H1 (cell line): ENCODE data around the gene PPP2R2D. TPM values are rescaled to one million over a fixed set of nuclear protein-coding genes. Genes with fewer than 3 reads are reported as not detected.

ENCODE experiments used
- CTCF ChIA-PET: fragments of 300-600 bp; sonication (Branson Sonifier 250); formaldehyde crosslinking; loops from one replicate; lab custom pipeline; 2021; ENCODE audit not compliant: partially characterized antibody; lab: Charles Lee
- POLR2A ChIA-PET: fragments of 300-600 bp; sonication (Branson Sonifier 250); formaldehyde crosslinking; loops from one replicate; lab custom pipeline; 2021; ENCODE audit warnings: inconsistent platforms; ENCODE audit not compliant: partially characterized antibody; lab: Charles Lee
- DNase-seq, 2 experiments: peaks; one replicate each; pipeline versions ENCODE4 v3.0.0 to v3.0.0-alpha.2; 2010 to 2022; ENCODE audit warnings: low spot score in 2 of 2, low read depth in 1 of 2, mixed read lengths in 1 of 2
- FAIRE-seq: peaks from 2 replicates; lab custom pipeline; 2011; peaks lifted over from hg19 to GRCh38; lab: Jason Lieb, UNC
- H2AFZ ChIP-seq: 2 replicates; pipeline ENCODE4 v1.8.1; 2012; ENCODE audit warnings: low read length, inconsistent platforms
- H2AK5ac ChIP-seq: 2 replicates; pipeline ENCODE4 v1.6.1; 2013; ENCODE audit warnings: low read depth, low read length
- H2BK120ac ChIP-seq: replicated peaks from 2 replicates; pipeline ENCODE3; 2013; ENCODE audit warnings: low read depth, low read length, inconsistent platforms
- H2BK12ac ChIP-seq: 2 replicates; pipeline ENCODE4 v1.6.1; 2013; ENCODE audit warnings: low read depth, low read length
- H2BK15ac ChIP-seq: 2 replicates; pipeline ENCODE4 v1.6.1; 2013; ENCODE audit warnings: low read length
- H2BK20ac ChIP-seq: 2 replicates; pipeline ENCODE4 v1.6.1; 2013; ENCODE audit warnings: low read length
- H2BK5ac ChIP-seq: 2 replicates; pipeline ENCODE4 v1.6.1; 2013; ENCODE audit warnings: low read depth, low read length
- H3K14ac ChIP-seq: 2 replicates; pipeline ENCODE4 v1.6.1; 2013; ENCODE audit warnings: inconsistent platforms; ENCODE audit not compliant: insufficient read length
- H3K18ac ChIP-seq: 2 replicates; pipeline ENCODE4 v1.6.1; 2013; ENCODE audit warnings: low read length; ENCODE audit errors: extremely low read depth
- H3K23ac ChIP-seq: 2 replicates; pipeline ENCODE4 v1.6.1; 2013; ENCODE audit warnings: inconsistent platforms; ENCODE audit not compliant: insufficient read length
- H3K23me2 ChIP-seq: 2 replicates; pipeline ENCODE4 v1.6.1; 2013; ENCODE audit warnings: low read depth, low read length
- H3K27ac ChIP-seq: 2 replicates; pipeline ENCODE4 v1.6.1; 2011; ENCODE audit warnings: low read depth, low read length, inconsistent platforms
- H3K27me3 ChIP-seq, 4 experiments: replicated peaks in 1 of 4; 1 replicate in 1 of 4; 2 replicates in 3 of 4; pipeline versions ENCODE4 v1.6.1 to v1.8.1; 2011 to 2013; ENCODE audit warnings: low read length in 3 of 4, mild to moderate bottlenecking in 3 of 4, inconsistent platforms in 2 of 4, mixed read lengths in 2 of 4, moderate library complexity in 1 of 4; ENCODE audit not compliant: control insufficient read depth in 3 of 4, insufficient read depth in 3 of 4; ENCODE audit errors: extremely low read depth in 1 of 4
- H3K36me3 ChIP-seq, 4 experiments: 2 replicates each; pipeline versions ENCODE4 v1.6.1 to v1.8.1; 2011 to 2013; ENCODE audit warnings: mild to moderate bottlenecking in 4 of 4, low read length in 3 of 4, moderate library complexity in 2 of 4, control low read depth in 1 of 4, inconsistent platforms in 1 of 4; ENCODE audit not compliant: insufficient read depth in 4 of 4, control insufficient read depth in 2 of 4
- H3K4ac ChIP-seq: replicated peaks from 2 replicates; pipeline ENCODE3; 2013; ENCODE audit warnings: low read length, low read depth, mixed read lengths, inconsistent platforms; ENCODE audit not compliant: insufficient read length
- H3K4me1 ChIP-seq, 4 experiments: replicated peaks in 1 of 4; 1 replicate in 1 of 4; 2 replicates in 3 of 4; pipeline versions ENCODE4 v1.6.1 to v1.8.1; 2011 to 2013; ENCODE audit warnings: low read length in 3 of 4, inconsistent platforms in 2 of 4, mixed read lengths in 1 of 4; ENCODE audit not compliant: insufficient read depth in 4 of 4, control insufficient read depth in 3 of 4
- H3K4me2 ChIP-seq, 2 experiments: 2 replicates each; pipeline versions ENCODE4 v1.6.1 to v1.8.1; 2011 to 2013; ENCODE audit warnings: low read depth in 2 of 2, low read length in 2 of 2, control low read depth in 1 of 2, inconsistent platforms in 1 of 2, mild to moderate bottlenecking in 1 of 2; ENCODE audit not compliant: insufficient read depth in 1 of 2
- H3K4me3 ChIP-seq, 4 experiments: fragments of 200-600, 300-600 bp in 1 of 4; sonication (generic), shearing (Covaris generic), sonication (Bioruptor Twin) in 1 of 4; 2 replicates each; pipeline versions ENCODE4 v1.5.1 to v1.8.1; 2011 to 2016; ENCODE audit warnings: low read length in 4 of 4, low read depth in 3 of 4, control low read depth in 2 of 4, inconsistent platforms in 2 of 4, mild to moderate bottlenecking in 2 of 4, mixed read lengths in 1 of 4, moderate library complexity in 1 of 4; ENCODE audit not compliant: insufficient read depth in 2 of 4; ENCODE audit errors: extremely low read depth in 1 of 4
- H3K56ac ChIP-seq: replicated peaks from 2 replicates; pipeline ENCODE3; 2013; ENCODE audit warnings: low read depth, mild to moderate bottlenecking, mixed read lengths, low read length, inconsistent platforms; ENCODE audit not compliant: insufficient read length
- H3K79me1 ChIP-seq: 2 replicates; pipeline ENCODE4 v1.6.1; 2013; ENCODE audit warnings: low read depth, low read length, control low read depth
- H3K79me2 ChIP-seq, 2 experiments: 2 replicates each; pipeline versions ENCODE4 v1.6.1 to v1.8.1; 2012 to 2013; ENCODE audit warnings: low read length in 2 of 2, mild to moderate bottlenecking in 2 of 2, inconsistent platforms in 1 of 2; ENCODE audit not compliant: insufficient read depth in 2 of 2, control insufficient read depth in 1 of 2
- H3K9ac ChIP-seq, 4 experiments: replicated peaks in 1 of 4; 1 replicate in 1 of 4; 2 replicates in 3 of 4; pipeline versions ENCODE4 v1.6.1 to v1.8.1; 2011 to 2013; ENCODE audit warnings: low read depth in 3 of 4, low read length in 3 of 4, control low read depth in 2 of 4, mild to moderate bottlenecking in 2 of 4, moderate library complexity in 2 of 4, inconsistent platforms in 1 of 4; ENCODE audit errors: extremely low read depth in 1 of 4
- H3K9me3 ChIP-seq, 2 experiments: 2 replicates each; pipeline versions ENCODE4 v1.6.1 to v1.8.1; 2012 to 2013; ENCODE audit warnings: mild to moderate bottlenecking in 2 of 2, moderate library complexity in 2 of 2, control low read depth in 1 of 2, inconsistent platforms in 1 of 2, low read depth in 1 of 2, low read length in 1 of 2, mixed read lengths in 1 of 2; ENCODE audit not compliant: insufficient read depth in 2 of 2
- H4K20me1 ChIP-seq, 2 experiments: replicated peaks in 1 of 2; 2 replicates each; pipeline versions ENCODE3 to v1.8.1; 2011 to 2013; ENCODE audit warnings: inconsistent platforms in 2 of 2, low read length in 2 of 2, mild to moderate bottlenecking in 1 of 2; ENCODE audit not compliant: insufficient read depth in 2 of 2, control insufficient read depth in 1 of 2
- H4K5ac ChIP-seq: 2 replicates; pipeline ENCODE4 v1.6.1; 2013; ENCODE audit warnings: low read length, low read depth, mixed read lengths, inconsistent platforms; ENCODE audit not compliant: insufficient read length
- H4K8ac ChIP-seq: 2 replicates; pipeline ENCODE4 v1.8.0; 2013; ENCODE audit warnings: mild to moderate bottlenecking, moderate library complexity, low read length, inconsistent platforms; ENCODE audit not compliant: insufficient read depth; ENCODE audit errors: extremely low read depth
- H4K91ac ChIP-seq: replicated peaks from 2 replicates; pipeline ENCODE3; 2013; ENCODE audit warnings: low read length, mixed read lengths, inconsistent platforms; ENCODE audit not compliant: insufficient read length
- BRCA1 ChIP-seq: IDR thresholded peaks from 2 replicates; pipeline ENCODE4 v1.6.1; 2012; ENCODE audit warnings: low read depth, low read length, improper control_type of control experiment
- EZH2 ChIP-seq: fragments of 200-600 bp; sonication (generic); IDR thresholded peaks from 2 replicates; pipeline ENCODE4 v1.7.1; 2012; ENCODE audit warnings: low read depth, mild to moderate bottlenecking, moderate library complexity, low read length, inconsistent platforms; ENCODE audit not compliant: severe bottlenecking
- HDAC6 ChIP-seq: IDR thresholded peaks from one replicate; pipeline ENCODE4 v1.7.1; 2012; ENCODE audit warnings: low read depth, mild to moderate bottlenecking, inconsistent platforms, low read length, moderate library complexity
- SIN3A ChIP-seq, 2 experiments: IDR thresholded peaks in 1 of 2; conservative IDR thresholded peaks in 1 of 2; 2 replicates each; pipeline ENCODE4 v1.6.1; 2011 to 2012; ENCODE audit warnings: low read length in 2 of 2, improper control_type of control experiment in 1 of 2, low read depth in 1 of 2, mild to moderate bottlenecking in 1 of 2
- TBP ChIP-seq: IDR thresholded peaks from 2 replicates; pipeline ENCODE4 v1.6.1; 2011; ENCODE audit warnings: low read depth, low read length, improper control_type of control experiment
- YY1 ChIP-seq: IDR thresholded peaks from 2 replicates; pipeline ENCODE4 v1.6.1; 2011; ENCODE audit warnings: low read depth, mild to moderate bottlenecking, low read length
- WGBS, 2 experiments: shearing (Covaris generic) in 1 of 2; methylation state at CpG; one replicate each; pipeline versions ENCODE4 v1.1.6 to v1.1.7; 2013 to 2015; ENCODE audit warnings: low lambda C conversion rate in 2 of 2, mixed read lengths in 2 of 2, inconsistent platforms in 1 of 2, low coverage in 1 of 2, missing lambda C conversion rate in 1 of 2; ENCODE audit not compliant: insufficient replicate concordance in 2 of 2, insufficient coverage in 1 of 2, insufficient read length in 1 of 2; ENCODE audit errors: extremely low coverage in 1 of 2, missing lambda C conversion rate in 1 of 2; 5-methylcytosine and 5-hydroxymethylcytosine counted together
- polyA plus RNA-seq, 7 experiments: library from polyadenylated mRNA; depleted of rRNA in 3 of 7; stranded (reverse) in 5 of 7; unstranded in 2 of 7; fragments of >200 nt in 5 of 7; fragments of 200-250 nt in 2 of 7; gene quantifications; 1 replicate in 5 of 7; 2 replicates in 1 of 7; 4 replicates in 1 of 7; pipeline versions ENCODE4 v1.2.1 to v1.2.3, GENCODE V29; 2011 to 2013; ENCODE audit warnings: missing spikeins in 2 of 7, mixed read lengths in 2 of 7
- total RNA-seq: library from RNA; stranded (reverse); fragmentation: NEBNext Ultra II Directional; extraction: Animal tissue kit (Norgen Biotek cat#: 25700); gene quantifications from 2 replicates; pipeline ENCODE4 v1.2.1, GENCODE V29; 2021
- TF ChIP-seq, protein P1 (sequence below): IDR thresholded peaks from 2 replicates; pipeline ENCODE4 v1.6.1; 2012; ENCODE audit warnings: inconsistent platforms
- TF ChIP-seq, protein P2 (sequence below), 3 experiments: IDR thresholded peaks; 1 replicate in 2 of 3; 2 replicates in 1 of 3; pipeline versions ENCODE4 v1.5.1 to v1.6.1; 2011; ENCODE audit warnings: low read length in 3 of 3, mild to moderate bottlenecking in 3 of 3, inconsistent platforms in 2 of 3, low read depth in 1 of 3, moderate library complexity in 1 of 3; ENCODE audit not compliant: insufficient read depth in 1 of 3; ENCODE audit errors: control extremely low read depth in 1 of 3

Gene PPP2R2D
- total and polyA plus RNA-seq, 2 of the 8 experiments (the other 6 are each of a cell fraction or from before 2014, with no cell fraction given): 25.4 to 32.8 TPM

DNA sequence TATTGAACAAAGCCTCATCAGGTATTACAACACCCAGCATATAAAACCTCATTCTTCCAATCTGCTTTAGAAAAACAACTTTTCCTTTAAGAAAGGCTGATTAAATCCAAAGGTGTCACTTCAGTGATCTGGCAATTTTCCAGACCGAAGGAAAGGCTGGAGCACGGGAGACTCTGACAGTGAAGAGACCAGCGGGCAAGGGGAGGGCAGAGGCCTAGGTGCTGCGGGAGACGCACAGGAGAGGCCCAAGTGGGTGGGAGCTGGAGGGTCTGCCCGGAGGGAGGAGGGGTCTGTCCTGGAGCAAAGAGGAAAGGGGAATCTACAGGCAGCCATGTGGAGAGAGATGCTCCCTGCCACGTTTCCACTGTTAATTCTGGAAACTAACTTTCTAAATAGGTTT is 24.3 kb upstream of the PPP2R2D start:
- Histone ChIP-seq H2AK5ac (no peak overlapping the region), H3K4me3 (no peak overlapping the region), H3K18ac (no peak overlapping the region), H3K56ac (no peak overlapping the region), H2BK20ac (no peak overlapping the region), H4K8ac (no peak overlapping the region), H2AFZ (no peak overlapping the region), H3K79me1 (0 out of 2 replicates have a peak, but pooled peaks cover 1% of the 10 kb centered on the region), H3K4me2 (no peak overlapping the region), H4K20me1 (no peaks in the 10 kb centered on the region), H3K36me3 (no peaks in the 10 kb centered on the region), H3K9me3 (peaks cover 8 to 9% of the 10 kb centered on the region in 2 experiments), H3K79me2 (no peaks in the 10 kb centered on the region), H2BK15ac (no peak overlapping the region), H2BK5ac (no peak overlapping the region), H4K5ac (no peak overlapping the region), H3K23ac (no peak overlapping the region), H3K4ac (no peak overlapping the region), H3K4me1 (peaks cover 0 to 3% (median 0%) of the 10 kb centered on the region in 4 experiments; a peak in 2 of 7 replicates), H3K9ac (no peak overlapping the region), H2BK120ac (no peak overlapping the region), H3K23me2 (no peaks in the 10 kb centered on the region), H3K14ac (no peak overlapping the region), H4K91ac (no peak overlapping the region), H2BK12ac (no peak overlapping the region), H3K27ac (no peak overlapping the region), H3K27me3 (no peaks in the 10 kb centered on the region; a peak in 1 of 7 replicates)
- 90% methylated on average over 7 of the region's 7 CpGs; no CpG with 5 or more reads in 1 of the 2 experiments for WGBS, 2 experiments
- ChIA-PET CTCF (interaction anchor here (1.1 to 1.5 kb wide), 2 partner anchors 9 to 161 kb away, joined by 6 to 7 read pairs; no protein-coding TSS in a partner anchor), POLR2A (no interaction called here)
- FAIRE-seq (no peak), DNase-seq (no peak)
- no peak for TF ChIP-seq EZH2
- no peak for TF ChIP-seq SIN3A (conservative IDR thresholded peaks at IDR 0.05 in 1 of 2, IDR thresholded peaks at IDR 0.05 in 1 of 2; ENCODE audit: low read depth in 1 of 2, low read length in 2 of 2)
- no peak for TF ChIP-seq BRCA1
- TF ChIP-seq YY1: no peak
- TF ChIP-seq, protein P1, sequence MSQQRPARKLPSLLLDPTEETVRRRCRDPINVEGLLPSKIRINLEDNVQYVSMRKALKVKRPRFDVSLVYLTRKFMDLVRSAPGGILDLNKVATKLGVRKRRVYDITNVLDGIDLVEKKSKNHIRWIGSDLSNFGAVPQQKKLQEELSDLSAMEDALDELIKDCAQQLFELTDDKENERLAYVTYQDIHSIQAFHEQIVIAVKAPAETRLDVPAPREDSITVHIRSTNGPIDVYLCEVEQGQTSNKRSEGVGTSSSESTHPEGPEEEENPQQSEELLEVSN: no peak
- no peak for TF ChIP-seq HDAC6
- TF ChIP-seq TBP: no peak
- TF ChIP-seq, protein P2, sequence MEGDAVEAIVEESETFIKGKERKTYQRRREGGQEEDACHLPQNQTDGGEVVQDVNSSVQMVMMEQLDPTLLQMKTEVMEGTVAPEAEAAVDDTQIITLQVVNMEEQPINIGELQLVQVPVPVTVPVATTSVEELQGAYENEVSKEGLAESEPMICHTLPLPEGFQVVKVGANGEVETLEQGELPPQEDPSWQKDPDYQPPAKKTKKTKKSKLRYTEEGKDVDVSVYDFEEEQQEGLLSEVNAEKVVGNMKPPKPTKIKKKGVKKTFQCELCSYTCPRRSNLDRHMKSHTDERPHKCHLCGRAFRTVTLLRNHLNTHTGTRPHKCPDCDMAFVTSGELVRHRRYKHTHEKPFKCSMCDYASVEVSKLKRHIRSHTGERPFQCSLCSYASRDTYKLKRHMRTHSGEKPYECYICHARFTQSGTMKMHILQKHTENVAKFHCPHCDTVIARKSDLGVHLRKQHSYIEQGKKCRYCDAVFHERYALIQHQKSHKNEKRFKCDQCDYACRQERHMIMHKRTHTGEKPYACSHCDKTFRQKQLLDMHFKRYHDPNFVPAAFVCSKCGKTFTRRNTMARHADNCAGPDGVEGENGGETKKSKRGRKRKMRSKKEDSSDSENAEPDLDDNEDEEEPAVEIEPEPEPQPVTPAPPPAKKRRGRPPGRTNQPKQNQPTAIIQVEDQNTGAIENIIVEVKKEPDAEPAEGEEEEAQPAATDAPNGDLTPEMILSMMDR (IDR thresholded peaks at IDR 0.05; ENCODE audit: control extremely low read depth in 1 of 3, insufficient read depth in 1 of 3, low read depth in 1 of 3, low read length in 3 of 3): no peak
